ENCODE data around the gene PPDPF.
"Not testable (repeated sequence)": the region's sequence is repeated elsewhere in the genome, so short reads cannot be mapped to it uniquely, and the experiment has no call there.

The PPDPF gene

GRCh38 chr20:63568986-63569949 is 48.7 kb downstream of the PPDPF start:
- Histone ChIP-seq H3K27ac (no peak overlapping the region), H3K36me3 (ENCODE audit: insufficient read depth, low read length) (no peaks in the 10 kb centered on the region), H3K4me3 (no peak overlapping the region), H3K9me3 (ENCODE audit: low read depth, low read length) (no peaks in the 10 kb centered on the region), H3K9ac (ENCODE audit: insufficient read length) (no peak overlapping the region)
- no peak for TF ChIP-seq POLR2AphosphoS5 (IDR thresholded peaks at IDR 0.05; ENCODE audit: borderline replicate concordance, low read depth, low read length)
- no peak for TF ChIP-seq EZH2 (IDR thresholded peaks at IDR 0.05)
- no peak for TF ChIP-seq FOXP2 (optimal IDR thresholded peaks at IDR 0.05; ENCODE audit: control extremely low read depth, extremely low read length, insufficient read depth)
- DNase-seq (ENCODE audit: low read depth, low spot score), result no peak

DNA sequence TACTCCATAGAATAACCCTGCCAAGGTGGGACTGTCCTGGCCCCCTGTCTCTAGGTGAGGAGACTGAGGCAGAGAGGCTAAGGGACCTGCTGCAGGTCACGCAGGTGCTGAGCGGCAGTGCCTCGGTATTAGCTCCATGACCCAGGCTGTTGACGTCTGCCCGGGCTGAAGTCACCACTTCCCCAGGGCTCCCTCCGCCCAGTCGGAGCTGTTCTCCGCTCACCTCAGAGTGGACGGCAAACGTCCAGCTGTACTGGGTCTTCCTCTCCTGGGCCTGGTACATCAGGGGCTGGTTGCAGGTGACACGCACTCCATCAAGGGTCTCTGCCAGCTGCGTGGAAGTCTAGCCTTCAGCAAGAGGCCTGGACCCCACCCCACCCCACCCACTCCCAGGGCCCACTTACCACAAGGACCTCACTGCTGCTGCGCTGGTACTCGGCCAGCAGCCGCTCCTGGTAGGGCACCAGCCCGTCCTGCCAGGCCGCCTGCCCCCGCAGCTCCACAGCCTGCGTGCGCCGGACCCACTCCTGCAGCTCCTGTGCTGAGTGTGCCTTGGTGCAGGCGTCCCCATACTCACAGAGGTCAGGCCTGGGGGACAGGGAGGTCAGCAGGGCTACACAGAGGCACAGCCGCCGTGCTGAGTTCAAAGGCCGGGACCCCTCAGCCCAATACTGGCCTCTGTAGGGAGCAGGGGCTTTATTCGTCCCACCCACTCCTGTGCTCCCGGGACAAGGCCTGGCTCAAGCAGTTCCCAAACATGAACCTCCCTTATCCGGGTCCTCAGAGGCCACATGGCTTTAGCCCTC is 49.9 kb downstream of the PPDPF start:
- Histone ChIP-seq H3K9me3 (ENCODE audit: low read depth, low read length) (no peaks in the 10 kb centered on the region), H3K4me3 (no peak overlapping the region), H3K9ac (ENCODE audit: insufficient read length) (no peak overlapping the region), H3K36me3 (ENCODE audit: insufficient read depth, low read length) (no peaks in the 10 kb centered on the region), H3K27ac (no peak overlapping the region)
- TF ChIP-seq FOXP2 (optimal IDR thresholded peaks at IDR 0.05; ENCODE audit: control extremely low read depth, extremely low read length, insufficient read depth) (no peak), POLR2AphosphoS5 (IDR thresholded peaks at IDR 0.05; ENCODE audit: borderline replicate concordance, low read depth, low read length) (no peak), EZH2 (IDR thresholded peaks at IDR 0.05) (no peak)
- no peak for DNase-seq (ENCODE audit: low read depth, low spot score)

DNA sequence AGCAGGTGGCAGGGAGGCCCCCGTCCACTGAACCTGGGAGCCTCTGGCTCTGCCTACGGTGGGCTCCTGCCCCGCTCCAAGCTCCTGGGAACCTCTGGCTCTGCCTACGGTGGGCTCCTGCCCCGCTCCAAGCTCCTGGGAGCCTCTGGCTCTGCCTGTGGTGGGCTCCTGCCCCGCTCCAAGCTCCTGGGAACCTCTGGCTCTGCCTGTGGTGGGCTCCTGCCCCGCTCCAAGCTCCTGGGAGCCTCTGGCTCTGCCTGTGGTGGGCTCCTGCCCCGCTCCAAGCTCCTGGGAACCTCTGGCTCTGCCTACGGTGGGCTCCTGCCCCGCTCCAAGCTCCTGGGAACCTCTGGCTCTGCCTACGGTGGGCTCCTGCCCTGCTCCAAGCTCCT is 50.5 kb downstream of the PPDPF start:
- H3K9me3 ChIP-seq (ENCODE audit: low read depth, low read length); H3K9ac ChIP-seq (ENCODE audit: insufficient read length); H3K4me3 ChIP-seq; H3K36me3 ChIP-seq (ENCODE audit: insufficient read depth, low read length); DNase-seq (ENCODE audit: low read depth, low spot score); H3K27ac ChIP-seq: not testable (repeated sequence)

All from SK-N-MC (cell line).